Measurements from ENCODE around the gene RPGRIP1.

DNA sequence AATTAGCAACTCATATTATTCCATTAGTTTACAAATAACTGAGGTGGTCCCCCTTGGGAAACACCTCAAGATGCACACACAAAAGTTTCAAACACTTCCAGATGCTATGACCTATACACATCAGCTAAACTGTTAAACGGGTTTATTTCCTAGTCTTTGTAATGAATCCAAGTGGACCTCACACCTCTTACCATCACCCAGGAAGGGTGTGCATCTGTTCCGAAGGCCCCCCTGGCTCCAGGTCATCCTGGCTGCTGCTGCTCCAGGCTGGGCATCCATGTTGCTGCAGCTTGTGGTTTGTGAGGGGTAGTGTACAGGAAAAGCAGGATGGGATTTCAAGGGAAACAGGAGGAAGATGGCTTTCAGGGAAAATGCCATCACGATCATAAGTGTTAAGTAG, 17.5 kb upstream of the RPGRIP1 start:
- TF ChIP-seq ZNF121 (tag by site-specific recombination; IDR thresholded peaks at IDR 0.05) (no peak), ZNF23 (tag by site-specific recombination; IDR thresholded peaks at IDR 0.05; ENCODE audit: borderline replicate concordance) (no peak), ZNF19 (tag by site-specific recombination; IDR thresholded peaks at IDR 0.05; ENCODE audit: low read depth) (no peak)
- TF ChIP-seq, protein P1, sequence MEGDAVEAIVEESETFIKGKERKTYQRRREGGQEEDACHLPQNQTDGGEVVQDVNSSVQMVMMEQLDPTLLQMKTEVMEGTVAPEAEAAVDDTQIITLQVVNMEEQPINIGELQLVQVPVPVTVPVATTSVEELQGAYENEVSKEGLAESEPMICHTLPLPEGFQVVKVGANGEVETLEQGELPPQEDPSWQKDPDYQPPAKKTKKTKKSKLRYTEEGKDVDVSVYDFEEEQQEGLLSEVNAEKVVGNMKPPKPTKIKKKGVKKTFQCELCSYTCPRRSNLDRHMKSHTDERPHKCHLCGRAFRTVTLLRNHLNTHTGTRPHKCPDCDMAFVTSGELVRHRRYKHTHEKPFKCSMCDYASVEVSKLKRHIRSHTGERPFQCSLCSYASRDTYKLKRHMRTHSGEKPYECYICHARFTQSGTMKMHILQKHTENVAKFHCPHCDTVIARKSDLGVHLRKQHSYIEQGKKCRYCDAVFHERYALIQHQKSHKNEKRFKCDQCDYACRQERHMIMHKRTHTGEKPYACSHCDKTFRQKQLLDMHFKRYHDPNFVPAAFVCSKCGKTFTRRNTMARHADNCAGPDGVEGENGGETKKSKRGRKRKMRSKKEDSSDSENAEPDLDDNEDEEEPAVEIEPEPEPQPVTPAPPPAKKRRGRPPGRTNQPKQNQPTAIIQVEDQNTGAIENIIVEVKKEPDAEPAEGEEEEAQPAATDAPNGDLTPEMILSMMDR (tag by site-specific recombination; IDR thresholded peaks at IDR 0.05): no peak
